ENCODE measurements around the gene ALPL. TPM values are rescaled to one million over a fixed set of nuclear protein-coding genes. Genes with fewer than 3 reads are reported as not detected.

ALPL gene
- total and polyA plus RNA-seq, 2 of the 4 experiments (the other 2 are of a cell fraction) = 0.54 to 2.2 TPM

DNA sequence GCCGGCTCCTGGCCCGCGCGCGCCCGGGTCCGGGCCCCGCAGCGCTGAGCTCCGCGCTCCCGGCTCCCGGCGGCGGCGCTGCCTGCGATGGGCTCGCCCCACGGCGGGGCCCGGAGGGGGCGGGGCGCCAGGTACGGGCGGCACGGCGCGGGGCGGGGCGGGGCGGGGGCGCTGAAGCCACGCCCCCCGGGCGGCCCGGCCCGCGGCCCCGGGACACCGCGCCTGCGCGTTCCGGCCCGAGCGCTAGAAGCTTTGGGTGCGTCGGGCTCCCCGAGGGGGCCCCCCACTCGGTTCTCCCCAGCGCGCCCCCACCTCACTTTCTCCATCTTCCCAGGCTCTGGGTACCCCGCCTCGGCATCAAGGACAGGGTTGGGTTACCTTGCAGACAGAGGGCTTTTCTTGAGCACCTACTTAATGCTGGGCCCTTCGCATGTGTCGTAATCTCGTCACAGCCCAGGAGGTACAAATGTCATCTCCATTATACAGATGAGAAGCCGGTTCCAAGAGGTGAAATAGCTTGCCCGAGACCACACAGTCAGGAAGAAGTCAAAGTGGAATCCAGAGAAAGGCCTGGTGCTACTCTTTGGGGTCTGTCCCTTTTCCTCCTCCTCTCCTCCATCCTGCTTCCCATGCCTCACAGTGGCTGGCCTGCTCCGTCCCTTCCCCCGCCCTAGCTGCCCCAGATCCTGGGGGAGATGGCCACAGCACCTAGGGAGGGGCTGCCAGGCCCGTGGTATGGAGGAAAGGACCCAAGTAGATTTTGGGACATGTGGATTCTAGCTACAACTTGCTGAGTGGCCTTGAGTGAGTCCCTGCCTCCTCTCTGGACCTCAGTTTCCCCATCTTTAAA, 113.5 kb downstream of the ALPL start:
- Histone ChIP-seq H3K14ac (replicated peaks; ENCODE audit: low read depth, low read length) (no peak overlapping the region), H4K8ac (ENCODE audit: low read depth in 2 of 2, low read length in 2 of 2) (no peak overlapping the region), H3K4ac (ENCODE audit: low read depth, low read length) (no peak overlapping the region), H3K18ac (ENCODE audit: low read depth, low read length) (no peak overlapping the region), H3K4me1 (ENCODE audit: control insufficient read depth, insufficient read depth, low read length) (no peaks in the 10 kb centered on the region; the same call in 1 of the 2 replicates), H3K9me3 (ENCODE audit: control insufficient read depth, insufficient read depth, low read length) (no peaks in the 10 kb centered on the region), H3K9ac (ENCODE audit: low read depth, low read length) (no peak overlapping the region), H3K27me3 (ENCODE audit: control insufficient read depth, insufficient read depth, low read length) (peaks cover 79% of the 10 kb centered on the region), H3K79me1 (ENCODE audit: low read depth in 1 of 2, low read length in 2 of 2) (no peaks in the 10 kb centered on the region), H3K4me2 (ENCODE audit: low read depth, low read length) (peak overlapping the region; percentile 52; the same call in 1 of the 2 replicates), H3K9me1 (ENCODE audit: insufficient read depth, low read length) (0 out of 2 replicates have a peak, but pooled peaks cover 3% of the 10 kb centered on the region), H2BK120ac (ENCODE audit: low read depth, low read length) (no peak overlapping the region), H4K20me1 (ENCODE audit: insufficient read depth, low read length) (no peaks in the 10 kb centered on the region), H2BK15ac (ENCODE audit: low read depth, low read length) (no peak overlapping the region), H3K23ac (ENCODE audit: low read depth, low read length) (0 out of 2 replicates have a peak overlapping the region, but pooled peaks have one; percentile 33), H3K4me3 (ENCODE audit: insufficient read depth, low read depth, low read length) (peak overlapping the region; percentile 22), H3K36me3 (ENCODE audit: control insufficient read depth, insufficient read depth, low read length) (no peaks in the 10 kb centered on the region), H4K91ac (ENCODE audit: insufficient read depth, low read depth, low read length) (no peak overlapping the region), H2BK5ac (ENCODE audit: low read depth, low read length, poor library complexity, severe bottlenecking) (no peak overlapping the region), H2AK9ac (replicated peaks; ENCODE audit: low read depth, low read length, poor library complexity) (no peak overlapping the region), H2AFZ (replicated peaks; ENCODE audit: low read length, poor library complexity) (peak overlapping the region; percentile 86), H4K5ac (ENCODE audit: low read depth, low read length) (no peak overlapping the region; the same call in 1 of the 2 replicates), H3K56ac (ENCODE audit: extremely low read depth, insufficient read depth, low read length) (no peak overlapping the region), H2BK20ac (ENCODE audit: low read depth, low read length) (no peak overlapping the region), H3K27ac (ENCODE audit: insufficient read depth, low read length) (no peak overlapping the region), H2AK5ac (ENCODE audit: low read depth, low read length) (no peak overlapping the region)
- dilution Hi-C loops (cut with HindIII; ENCODE audit: low sequenced_read_pairs, unreplicated experiment) (no loop called here), intact Hi-C loops (cut with micrococcal nuclease) (no loop called here), in situ Hi-C loops (cut with MboI; ENCODE audit: low sequenced_read_pairs) (no loop called here)
- TF ChIP-seq MAZ (IDR thresholded peaks at IDR 0.05; ENCODE audit: borderline replicate concordance, low read depth, low read length) (peak; percentile 24; the same call in 1 of the 2 replicates), POLR2A (IDR thresholded peaks at IDR 0.05; ENCODE audit: low read depth, low read length) (no peak), CEBPB (IDR thresholded peaks at IDR 0.05; ENCODE audit: low read depth, low read length) (peak; percentile 41; the same call in 1 of the 2 replicates), RAD21 (IDR thresholded peaks at IDR 0.05; ENCODE audit: low read length) (no peak)
- no peak for DNase-seq
- POLR2A ChIA-PET (ENCODE audit: unreplicated experiment) = no interaction called here
- no TSS peak for BruUV-seq (replicated peaks)
- peak; percentile 70 for ATAC-seq (ENCODE audit: low read depth)
- WGBS, 2 experiments (ENCODE audit: extremely low coverage in 2 of 2, insufficient read length in 1 of 2) = 5% methylated on average over 8 of the region's 62 CpGs; no CpG with 5 or more reads in 1 of the 2 experiments
- CTCF ChIA-PET = no interaction called here

Measured in IMR-90 (cell line).